B cell (primary cell): ENCODE data around the gene SIRPG. TPM values are rescaled to one million over a fixed set of nuclear protein-coding genes. Genes with fewer than 3 reads are reported as not detected.

Source experiments
- ATAC-seq: fragments of 200-7000 bp; cut with Tn5 transposase; one replicate; pipeline ENCODE4 v1.10.0; 2021; ENCODE audit warnings: low read depth, mild to moderate bottlenecking, moderate number of reproducible peaks, moderate library complexity
- CTCF ChIA-PET: fragments of 350-600 bp; sonication (Branson Sonifier 250); formaldehyde crosslinking; loops from one replicate; lab custom pipeline; 2021; ENCODE audit warnings: antibody characterized with exemption, inconsistent platforms; lab: Charles Lee
- POLR2A ChIA-PET: fragments of 350-600 bp; sonication (Branson Sonifier 250); formaldehyde crosslinking; loops from one replicate; lab custom pipeline; 2021; ENCODE audit warnings: antibody characterized with exemption; lab: Charles Lee
- DNase-seq: peaks from one replicate; pipeline ENCODE4 v3.0.0; 2013
- H2AFZ ChIP-seq: 2 replicates; pipeline ENCODE4 v1.6.1; 2012; ENCODE audit warnings: mild to moderate bottlenecking, low read depth, low read length; ENCODE audit not compliant: insufficient read depth, poor library complexity, severe bottlenecking
- H3K27ac ChIP-seq, 2 donors: 1 replicate in 1 of 2; 2 replicates in 1 of 2; pipeline ENCODE4 v1.5.1; 2012 to 2013; ENCODE audit warnings: low read length in 2 of 2, mild to moderate bottlenecking in 2 of 2, moderate library complexity in 1 of 2
- H3K27me3 ChIP-seq, 4 experiments: fragments of 200-600 bp in 1 of 4; sonication (generic) in 1 of 4; replicated peaks in 1 of 4; 1 replicate in 2 of 4; 2 replicates in 2 of 4; pipeline versions ENCODE4 v1.6.1 to v1.7.0; 2013 to 2016; ENCODE audit warnings: low read length in 3 of 4, mild to moderate bottlenecking in 2 of 4, mixed read lengths in 1 of 4, moderate library complexity in 1 of 4; ENCODE audit not compliant: insufficient read depth in 4 of 4, control insufficient read depth in 3 of 4; ENCODE audit errors: control extremely low read depth in 1 of 4
- H3K36me3 ChIP-seq, 2 experiments: replicated peaks in 1 of 2; 1 replicate in 1 of 2; 2 replicates in 1 of 2; pipeline versions ENCODE4 v1.6.1 to v1.7.1; 2013; ENCODE audit warnings: low read length in 1 of 2; ENCODE audit not compliant: insufficient read depth in 2 of 2, control insufficient read depth in 1 of 2; ENCODE audit errors: control extremely low read depth in 1 of 2, extremely low read depth in 1 of 2
- H3K4me1 ChIP-seq, 2 donors: fragments of 200-600 bp in 1 of 2; sonication (generic) in 1 of 2; 1 replicate in 1 of 2; 2 replicates in 1 of 2; pipeline versions ENCODE4 v1.5.1 to v1.6.1; 2013 to 2017; ENCODE audit warnings: low read length in 2 of 2; ENCODE audit not compliant: control insufficient read depth in 2 of 2, insufficient read depth in 2 of 2
- H3K4me2 ChIP-seq: replicated peaks from 2 replicates; pipeline ENCODE3; 2012; ENCODE audit warnings: mild to moderate bottlenecking, low read depth, low read length; ENCODE audit not compliant: poor library complexity, severe bottlenecking
- H3K4me3 ChIP-seq, 5 experiments: fragments of 200-600 bp in 1 of 5; sonication (generic) in 1 of 5; 1 replicate in 3 of 5; 2 replicates in 2 of 5; pipeline versions ENCODE4 v1.5.1 to v1.7.0; 2011 to 2016; ENCODE audit warnings: low read length in 4 of 5, mild to moderate bottlenecking in 4 of 5, low read depth in 2 of 5, control low read depth in 1 of 5, moderate library complexity in 1 of 5; ENCODE audit not compliant: insufficient read depth in 1 of 5; ENCODE audit errors: control extremely low read depth in 1 of 5, extremely low read depth in 1 of 5
- H3K79me2 ChIP-seq: fragments of 200-600 bp; sonication (generic); one replicate; pipeline ENCODE4 v1.6.0; 2016; ENCODE audit warnings: low read length; ENCODE audit not compliant: control insufficient read depth, insufficient read depth
- H3K9ac ChIP-seq: fragments of 200-600 bp; sonication (generic); 2 replicates; pipeline ENCODE4 v1.6.1; 2017; ENCODE audit warnings: mild to moderate bottlenecking, low read length, moderate library complexity
- H3K9me3 ChIP-seq, 3 donors: one replicate each; pipeline versions ENCODE4 v1.6.1 to v1.7.1; 2013; ENCODE audit warnings: low read length in 2 of 3; ENCODE audit not compliant: control insufficient read depth in 2 of 3, insufficient read depth in 1 of 3; ENCODE audit errors: control extremely low read depth in 1 of 3
- H4K20me1 ChIP-seq: 2 replicates; pipeline ENCODE4 v1.6.0; 2012; ENCODE audit warnings: mild to moderate bottlenecking, low read length; ENCODE audit not compliant: insufficient read depth, control insufficient read depth, poor library complexity, severe bottlenecking
- H3K27ac Mint-ChIP-seq: one replicate; pipeline ENCODE4 v1.8.0; 2021; ENCODE audit warnings: mixed read lengths
- H3K27me3 Mint-ChIP-seq: one replicate; pipeline ENCODE4 v1.8.0; 2021; ENCODE audit warnings: mixed read lengths
- H3K4me1 Mint-ChIP-seq: one replicate; pipeline ENCODE4 v1.8.0; 2021; ENCODE audit warnings: mixed read lengths
- H3K4me3 Mint-ChIP-seq: one replicate; pipeline ENCODE4 v1.8.0; 2021; ENCODE audit warnings: mixed read lengths
- H3K9me3 Mint-ChIP-seq: one replicate; pipeline ENCODE4 v1.8.0; 2022; ENCODE audit warnings: mixed read lengths; ENCODE audit not compliant: insufficient read depth
- EZH2 ChIP-seq: IDR thresholded peaks from 2 replicates; pipeline ENCODE4 v1.6.1; 2012; ENCODE audit warnings: borderline replicate concordance, low read depth, mild to moderate bottlenecking, moderate library complexity, low read length; ENCODE audit not compliant: insufficient read depth, poor library complexity, severe bottlenecking
- WGBS: methylation state at CpG from one replicate; pipeline ENCODE4 v1.1.5; 2013; ENCODE audit warnings: missing lambda C conversion rate; ENCODE audit not compliant: insufficient coverage; 5-methylcytosine and 5-hydroxymethylcytosine counted together
- intact Hi-C: fragments of 100-400 bp; cut with micrococcal nuclease; formaldehyde crosslinking; loops from one replicate; pipeline ENCODE4 v1.10.0; 2022
- polyA plus RNA-seq: library from polyadenylated mRNA; depleted of rRNA; stranded (reverse); fragments of >200 nt; gene quantifications from 2 replicates; pipeline ENCODE4 v1.2.3, GENCODE V29; 2012
- total RNA-seq, 2 donors: library from RNA; stranded (reverse); fragments of 120-200 nt in 1 of 2; gene quantifications; 1 replicate in 1 of 2; 2 replicates in 1 of 2; pipeline versions ENCODE4 v1.2.3 to v1.2.4, GENCODE V29; 2013 to 2022
- TF ChIP-seq, protein P1 (sequence below): fragments of 200-600 bp; IDR thresholded peaks from one replicate; pipeline ENCODE4 v1.8.0; 2022; ENCODE audit warnings: antibody characterized with exemption, mild to moderate bottlenecking

SIRPG gene
- total and polyA plus RNA-seq, 2 donors (not counting 1 experiment from before 2014, with no cell fraction given) = 0.09 TPM; not detected in 1

DNA sequence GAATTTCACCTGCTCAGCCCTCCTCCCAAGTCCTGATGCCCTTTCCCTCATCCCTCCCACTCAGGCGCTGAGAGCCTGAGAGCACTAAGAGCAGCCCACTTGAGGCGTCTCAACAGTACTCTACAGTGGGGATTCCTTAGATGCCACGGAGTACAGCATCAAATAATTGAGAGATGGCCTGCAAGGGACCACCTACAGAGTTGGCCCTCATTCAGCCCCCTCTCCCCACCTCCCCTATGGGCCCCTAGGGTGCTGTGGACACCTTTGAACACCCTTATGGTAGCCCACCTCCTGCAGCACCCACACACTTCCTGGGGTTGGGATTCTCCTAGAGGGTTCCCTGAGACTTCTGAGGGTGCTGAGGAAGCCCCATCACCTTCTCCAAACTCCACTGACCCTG lies 37.1 kb upstream of the SIRPG start:
- ChIA-PET CTCF (no interaction called here), POLR2A (no interaction called here)
- no peak overlapping the region for H3K9ac ChIP-seq
- no peaks in the 10 kb centered on the region for H3K36me3 ChIP-seq
- peaks cover 0 to 10% (median 7%) of the 10 kb centered on the region in 4 experiments for H3K27me3 ChIP-seq
- H3K4me1 Mint-ChIP-seq = no peaks in the 10 kb centered on the region
- peaks cover 48% of the 10 kb centered on the region for H3K27me3 Mint-ChIP-seq
- intact Hi-C loops = no loop called here
- no peak overlapping the region for H2AFZ ChIP-seq
- H4K20me1 ChIP-seq = no peaks in the 10 kb centered on the region
- H3K4me3 Mint-ChIP-seq = no peak overlapping the region
- H3K79me2 ChIP-seq = no peaks in the 10 kb centered on the region
- TF ChIP-seq, protein P1, sequence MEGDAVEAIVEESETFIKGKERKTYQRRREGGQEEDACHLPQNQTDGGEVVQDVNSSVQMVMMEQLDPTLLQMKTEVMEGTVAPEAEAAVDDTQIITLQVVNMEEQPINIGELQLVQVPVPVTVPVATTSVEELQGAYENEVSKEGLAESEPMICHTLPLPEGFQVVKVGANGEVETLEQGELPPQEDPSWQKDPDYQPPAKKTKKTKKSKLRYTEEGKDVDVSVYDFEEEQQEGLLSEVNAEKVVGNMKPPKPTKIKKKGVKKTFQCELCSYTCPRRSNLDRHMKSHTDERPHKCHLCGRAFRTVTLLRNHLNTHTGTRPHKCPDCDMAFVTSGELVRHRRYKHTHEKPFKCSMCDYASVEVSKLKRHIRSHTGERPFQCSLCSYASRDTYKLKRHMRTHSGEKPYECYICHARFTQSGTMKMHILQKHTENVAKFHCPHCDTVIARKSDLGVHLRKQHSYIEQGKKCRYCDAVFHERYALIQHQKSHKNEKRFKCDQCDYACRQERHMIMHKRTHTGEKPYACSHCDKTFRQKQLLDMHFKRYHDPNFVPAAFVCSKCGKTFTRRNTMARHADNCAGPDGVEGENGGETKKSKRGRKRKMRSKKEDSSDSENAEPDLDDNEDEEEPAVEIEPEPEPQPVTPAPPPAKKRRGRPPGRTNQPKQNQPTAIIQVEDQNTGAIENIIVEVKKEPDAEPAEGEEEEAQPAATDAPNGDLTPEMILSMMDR = no peak
- no peak for TF ChIP-seq EZH2
- ATAC-seq (no peak), DNase-seq (no peak)
- H3K27ac ChIP-seq = no peak overlapping the region
- no peak overlapping the region for H3K4me2 ChIP-seq
- no peaks in the 10 kb centered on the region for H3K4me1 ChIP-seq
- no peak overlapping the region for H3K4me3 ChIP-seq
- H3K27ac Mint-ChIP-seq = no peak overlapping the region
- H3K9me3 ChIP-seq = peaks cover 0 to 11% (median 0%) of the 10 kb centered on the region in 3 donors
- WGBS = 81% methylated on average over 3 of the region's 3 CpGs
- H3K9me3 Mint-ChIP-seq = no peaks in the 10 kb centered on the region

DNA sequence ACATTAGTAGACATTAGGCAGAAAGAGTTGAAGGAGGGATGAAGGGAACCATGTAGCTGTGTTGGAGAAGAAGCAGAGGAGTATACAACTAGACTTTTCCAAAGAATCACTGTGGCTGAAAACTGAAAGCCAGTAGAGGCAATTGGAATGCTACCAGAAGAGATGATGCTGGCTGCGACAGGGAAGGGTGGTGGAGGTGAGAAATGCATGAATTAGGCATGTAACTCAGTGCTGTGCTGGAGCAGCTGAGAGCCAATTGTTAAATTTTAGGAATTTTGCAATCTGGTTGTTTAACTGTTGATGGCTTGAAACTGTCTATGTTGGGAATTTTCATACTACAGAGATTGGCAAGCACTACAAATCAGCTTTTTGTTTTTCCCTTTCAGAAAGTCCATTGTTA lies 35.8 kb upstream of the SIRPG start:
- ChIA-PET CTCF (no interaction called here), POLR2A (no interaction called here)
- no peak for DNase-seq
- Histone ChIP-seq H3K4me1 (no peaks in the 10 kb centered on the region), H3K9me3 (peaks cover 0 to 11% (median 0%) of the 10 kb centered on the region in 3 donors), H4K20me1 (no peaks in the 10 kb centered on the region), H3K36me3 (no peaks in the 10 kb centered on the region), H3K4me3 (no peak overlapping the region), H3K9ac (no peak overlapping the region), H3K27ac (no peak overlapping the region), H3K4me2 (no peak overlapping the region), H3K79me2 (no peaks in the 10 kb centered on the region), H3K27me3 (peaks cover 0 to 10% (median 3%) of the 10 kb centered on the region in 4 experiments), H2AFZ (no peak overlapping the region)
- no peak for TF ChIP-seq EZH2
- TF ChIP-seq, protein P1 = no peak
- ATAC-seq = no peak
- Mint-ChIP-seq H3K4me1 (no peaks in the 10 kb centered on the region), H3K4me3 (no peak overlapping the region), H3K27me3 (peaks cover 39% of the 10 kb centered on the region), H3K27ac (no peak overlapping the region), H3K9me3 (no peaks in the 10 kb centered on the region)
- 38% methylated on average over 1 of the region's 1 CpG for WGBS
- intact Hi-C loops = no loop called here
